HEK293T (cell line): ENCODE results near the gene PJVK.

Source experiments
- BHLHE40 ChIP-seq: fragments of 450-650 bp; IDR thresholded peaks from 2 replicates; pipeline ENCODE4 v1.6.1; 2016; ENCODE audit warnings: mild to moderate bottlenecking, moderate library complexity, borderline replicate concordance
- ELF4 ChIP-seq: fragments of 450-650 bp; IDR thresholded peaks from 2 replicates; pipeline ENCODE4 v1.6.1; 2017; ENCODE audit warnings: antibody characterized with exemption
- FOXK2 ChIP-seq: fragments of 450-650 bp; IDR thresholded peaks from 2 replicates; pipeline ENCODE4 v1.6.1; 2016; ENCODE audit warnings: mild to moderate bottlenecking
- HDGF ChIP-seq: fragments of 450-650 bp; IDR thresholded peaks from 2 replicates; pipeline ENCODE4 v1.6.1; 2017; ENCODE audit warnings: antibody characterized with exemption, borderline replicate concordance
- NFRKB ChIP-seq: fragments of 450-650 bp; IDR thresholded peaks from 2 replicates; pipeline ENCODE4 v1.6.1; 2016; ENCODE audit warnings: mild to moderate bottlenecking, moderate library complexity
- SP1 ChIP-seq: fragments of 450-650 bp; IDR thresholded peaks from 2 replicates; pipeline ENCODE4 v1.6.1; 2017
- TARDBP ChIP-seq: fragments of 450-650 bp; IDR thresholded peaks from 2 replicates; pipeline ENCODE4 v1.6.1; 2016

DNA sequence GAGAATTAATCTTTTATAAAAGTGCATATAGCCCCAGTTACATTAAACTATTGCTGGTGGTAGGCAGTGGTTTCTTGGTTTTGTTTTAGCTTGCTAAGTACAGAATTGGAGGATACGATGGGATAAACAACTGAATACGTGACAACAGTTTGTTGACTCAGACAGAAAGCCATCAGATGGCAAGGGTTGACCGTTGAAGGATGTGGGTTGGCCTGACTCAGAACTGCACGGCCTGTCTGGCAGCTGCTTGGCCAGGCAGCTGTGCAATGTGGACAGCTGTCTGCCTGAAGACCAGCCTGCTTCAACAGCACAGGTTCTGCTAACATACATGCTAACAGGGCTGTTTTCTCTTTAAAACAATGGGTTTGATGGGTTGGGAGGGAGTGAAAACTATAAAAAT, 46.8 kb upstream of the PJVK start:
- TF ChIP-seq SP1, result no peak
- TF ChIP-seq BHLHE40, result no peak
- no peak for TF ChIP-seq ELF4
- no peak for TF ChIP-seq FOXK2
- TF ChIP-seq HDGF, result no peak
- TF ChIP-seq NFRKB, result no peak
- no peak for TF ChIP-seq TARDBP
